ENCODE measurements around the gene SLC6A11. TPM values are rescaled to one million over a fixed set of nuclear protein-coding genes. Genes with fewer than 3 reads are reported as not detected.

The SLC6A11 gene
- total RNA-seq, 1 experiment from 2014 or later, result not detected

DNA sequence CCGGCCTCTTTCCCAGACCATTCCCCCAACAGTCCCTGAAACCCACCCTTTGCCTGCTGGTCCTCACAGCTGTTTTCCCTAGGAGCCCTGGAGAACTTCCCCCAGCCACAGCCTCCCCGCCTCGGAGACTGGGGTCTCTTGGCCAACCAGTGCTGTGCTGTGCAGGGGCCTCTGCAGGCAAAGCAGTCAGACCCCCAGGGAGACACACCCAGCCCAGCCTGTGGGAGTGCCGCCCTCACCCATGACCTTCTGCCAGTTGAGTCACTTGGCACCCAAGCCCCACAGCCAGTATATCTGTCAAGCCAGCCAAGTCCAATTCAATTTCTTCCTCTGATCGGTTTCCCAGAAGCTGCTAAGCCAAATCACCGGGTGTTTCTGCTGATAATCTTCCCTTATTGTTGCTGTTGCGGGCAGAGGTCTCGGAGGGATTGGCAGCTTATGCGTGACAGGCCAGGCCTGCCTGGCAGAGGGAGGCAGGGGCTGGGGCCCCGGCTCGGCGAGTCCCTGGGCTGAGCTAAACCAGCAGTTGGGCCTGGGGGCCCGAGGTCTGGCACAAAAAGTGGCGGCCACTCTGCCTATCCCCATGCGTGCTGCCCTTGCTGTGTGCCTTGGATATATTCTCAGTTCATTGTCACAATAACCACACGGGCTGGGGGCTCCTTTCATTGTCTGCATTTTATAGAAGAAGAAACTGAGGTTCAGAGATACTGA is 110.9 kb downstream of the SLC6A11 start:
- H3K36me3 ChIP-seq (ENCODE audit: control insufficient read depth, insufficient read depth, low read length), result no peaks in the 10 kb centered on the region
- Mint-ChIP-seq H3K4me1 (ENCODE audit: low read depth, unreplicated experiment) (no peaks in the 10 kb centered on the region), H3K27me3 (ENCODE audit: insufficient read depth, unreplicated experiment) (peaks cover 14% of the 10 kb centered on the region), H3K4me3 (ENCODE audit: unreplicated experiment) (no peak overlapping the region), H3K27ac (ENCODE audit: unreplicated experiment) (no peak overlapping the region), H3K9me3 (ENCODE audit: unreplicated experiment) (no peaks in the 10 kb centered on the region), H3K36me3 (ENCODE audit: insufficient read depth, unreplicated experiment) (no peaks in the 10 kb centered on the region)
- no peaks in the 10 kb centered on the region for H3K4me1 ChIP-seq
- no peak overlapping the region for H3K4me3 ChIP-seq (ENCODE audit: low read depth, low read length)
- intact Hi-C loops (cut with micrococcal nuclease; ENCODE audit: unreplicated experiment), result no loop called here
- TF ChIP-seq, protein P1, sequence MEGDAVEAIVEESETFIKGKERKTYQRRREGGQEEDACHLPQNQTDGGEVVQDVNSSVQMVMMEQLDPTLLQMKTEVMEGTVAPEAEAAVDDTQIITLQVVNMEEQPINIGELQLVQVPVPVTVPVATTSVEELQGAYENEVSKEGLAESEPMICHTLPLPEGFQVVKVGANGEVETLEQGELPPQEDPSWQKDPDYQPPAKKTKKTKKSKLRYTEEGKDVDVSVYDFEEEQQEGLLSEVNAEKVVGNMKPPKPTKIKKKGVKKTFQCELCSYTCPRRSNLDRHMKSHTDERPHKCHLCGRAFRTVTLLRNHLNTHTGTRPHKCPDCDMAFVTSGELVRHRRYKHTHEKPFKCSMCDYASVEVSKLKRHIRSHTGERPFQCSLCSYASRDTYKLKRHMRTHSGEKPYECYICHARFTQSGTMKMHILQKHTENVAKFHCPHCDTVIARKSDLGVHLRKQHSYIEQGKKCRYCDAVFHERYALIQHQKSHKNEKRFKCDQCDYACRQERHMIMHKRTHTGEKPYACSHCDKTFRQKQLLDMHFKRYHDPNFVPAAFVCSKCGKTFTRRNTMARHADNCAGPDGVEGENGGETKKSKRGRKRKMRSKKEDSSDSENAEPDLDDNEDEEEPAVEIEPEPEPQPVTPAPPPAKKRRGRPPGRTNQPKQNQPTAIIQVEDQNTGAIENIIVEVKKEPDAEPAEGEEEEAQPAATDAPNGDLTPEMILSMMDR (IDR thresholded peaks at IDR 0.05; ENCODE audit: insufficient read depth in 1 of 2, low read depth in 1 of 2, low read length in 1 of 2, severe bottlenecking in 1 of 2, unreplicated experiment in 1 of 2), result no peak
- no TSS peak for BruUV-seq (replicated peaks)
- H3K9me3 ChIP-seq, result no peaks in the 10 kb centered on the region
- H3K27me3 ChIP-seq (replicated peaks; ENCODE audit: control insufficient read depth, insufficient read depth, low read length), result no peaks in the 10 kb centered on the region; the same call in 1 of the 2 replicates
- DNase-seq, result no peak
- CTCF ChIA-PET, result no interaction called here
- POLR2A ChIA-PET, result no interaction called here

DNA sequence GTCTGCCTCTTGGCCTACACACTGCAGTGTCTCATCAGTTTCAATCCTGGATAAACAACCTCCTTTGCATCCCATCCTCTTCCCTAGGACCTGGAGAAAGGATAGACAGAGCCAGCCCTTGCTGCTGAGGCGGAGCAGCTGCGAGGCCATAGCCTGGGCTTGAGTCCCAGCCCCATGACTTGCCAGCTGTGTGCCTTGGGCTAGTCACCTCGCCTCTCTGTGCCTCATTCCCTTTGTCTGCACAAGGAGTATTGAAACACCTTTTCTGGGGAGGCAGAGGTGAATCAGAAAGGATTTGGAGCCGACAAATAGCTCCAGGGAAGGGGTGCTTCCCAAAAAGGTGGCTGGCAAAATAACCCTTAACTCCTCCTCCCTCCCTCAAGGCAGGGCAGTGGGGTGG is 111.5 kb downstream of the SLC6A11 start:
- no peaks in the 10 kb centered on the region for H3K4me1 Mint-ChIP-seq (ENCODE audit: low read depth, unreplicated experiment)
- no peaks in the 10 kb centered on the region for H3K4me1 ChIP-seq
- H3K36me3 ChIP-seq (ENCODE audit: control insufficient read depth, insufficient read depth, low read length), result no peaks in the 10 kb centered on the region
- no TSS peak for BruUV-seq (replicated peaks)
- H3K9me3 ChIP-seq, result no peaks in the 10 kb centered on the region
- peaks cover 17% of the 10 kb centered on the region for H3K27me3 Mint-ChIP-seq (ENCODE audit: insufficient read depth, unreplicated experiment)
- H3K4me3 ChIP-seq (ENCODE audit: low read depth, low read length), result no peak overlapping the region
- intact Hi-C loops (cut with micrococcal nuclease; ENCODE audit: unreplicated experiment), result no loop called here
- ChIA-PET POLR2A (no interaction called here), CTCF (no interaction called here)
- TF ChIP-seq, protein P1 (IDR thresholded peaks at IDR 0.05; ENCODE audit: insufficient read depth in 1 of 2, low read depth in 1 of 2, low read length in 1 of 2, severe bottlenecking in 1 of 2, unreplicated experiment in 1 of 2), result no peak
- no peaks in the 10 kb centered on the region for H3K9me3 Mint-ChIP-seq (ENCODE audit: unreplicated experiment)
- no peak overlapping the region for H3K4me3 Mint-ChIP-seq (ENCODE audit: unreplicated experiment)
- no peaks in the 10 kb centered on the region; the same call in 1 of the 2 replicates for H3K27me3 ChIP-seq (replicated peaks; ENCODE audit: control insufficient read depth, insufficient read depth, low read length)
- no peaks in the 10 kb centered on the region for H3K36me3 Mint-ChIP-seq (ENCODE audit: insufficient read depth, unreplicated experiment)
- no peak overlapping the region for H3K27ac Mint-ChIP-seq (ENCODE audit: unreplicated experiment)
- no peak for DNase-seq

DNA sequence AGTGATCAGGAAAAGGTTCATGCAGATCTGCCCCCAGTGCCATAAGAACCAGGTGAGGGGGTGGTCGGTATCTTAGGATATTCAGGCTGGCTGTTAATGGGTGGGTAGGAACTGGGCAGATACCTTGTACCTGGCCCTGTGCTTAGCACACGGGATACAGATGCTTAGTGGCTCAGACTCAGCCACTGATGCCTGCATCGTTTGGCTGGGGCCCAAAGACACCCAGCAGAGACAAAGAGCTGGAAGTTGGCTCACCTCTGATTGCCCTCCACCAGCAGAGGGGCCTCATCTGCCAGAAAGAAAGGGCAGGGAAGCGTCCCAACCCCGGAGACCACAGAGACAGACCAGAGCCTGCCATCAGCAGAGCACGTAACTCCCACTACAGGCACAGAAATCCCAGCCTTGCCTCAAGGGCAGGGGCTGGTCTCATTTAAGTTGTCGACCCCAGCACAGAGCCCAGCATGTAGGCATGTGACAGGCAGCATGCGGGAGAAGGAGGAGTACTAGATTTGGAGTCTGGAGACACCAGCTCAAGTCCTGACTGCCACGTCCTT is 112.5 kb downstream of the SLC6A11 start:
- POLR2A ChIA-PET, result no interaction called here
- Mint-ChIP-seq H3K4me3 (ENCODE audit: unreplicated experiment) (no peak overlapping the region), H3K9me3 (ENCODE audit: unreplicated experiment) (no peaks in the 10 kb centered on the region), H3K36me3 (ENCODE audit: insufficient read depth, unreplicated experiment) (no peaks in the 10 kb centered on the region), H3K4me1 (ENCODE audit: low read depth, unreplicated experiment) (no peaks in the 10 kb centered on the region), H3K27me3 (ENCODE audit: insufficient read depth, unreplicated experiment) (peaks cover 17% of the 10 kb centered on the region), H3K27ac (ENCODE audit: unreplicated experiment) (no peak overlapping the region)
- TF ChIP-seq, protein P1 (IDR thresholded peaks at IDR 0.05; ENCODE audit: insufficient read depth in 1 of 2, low read depth in 1 of 2, low read length in 1 of 2, severe bottlenecking in 1 of 2, unreplicated experiment in 1 of 2), result no peak
- Histone ChIP-seq H3K4me1 (no peaks in the 10 kb centered on the region), H3K4me3 (ENCODE audit: low read depth, low read length) (no peak overlapping the region), H3K36me3 (ENCODE audit: control insufficient read depth, insufficient read depth, low read length) (no peaks in the 10 kb centered on the region), H3K9me3 (no peaks in the 10 kb centered on the region), H3K27me3 (replicated peaks; ENCODE audit: control insufficient read depth, insufficient read depth, low read length) (no peaks in the 10 kb centered on the region; the same call in 1 of the 2 replicates)
- intact Hi-C loops (cut with micrococcal nuclease; ENCODE audit: unreplicated experiment), result no loop called here
- DNase-seq, result no peak
- BruUV-seq (replicated peaks), result no TSS peak
- CTCF ChIA-PET, result no interaction called here
